SK-N-SH treated with all-trans-retinoic acid at 6 μM for 48 hours (cell line): Measurements from ENCODE around the gene AGPAT4.

ENCODE experiments used
- ISL1 ChIP-seq: fragments of 250-450 bp; sonication (Bioruptor Pico); IDR thresholded peaks from 2 replicates; pipeline ENCODE4 v2.1.2; 2022; ENCODE audit warnings: mild to moderate bottlenecking, moderate library complexity
- TCF4 ChIP-seq: fragments of 250-450 bp; sonication (Bioruptor Pico); IDR thresholded peaks from 2 replicates; pipeline ENCODE4 v1.8.0; 2021; ENCODE audit warnings: mild to moderate bottlenecking, moderate library complexity, borderline replicate concordance
- ZNF565 ChIP-seq: fragments of 450-650 bp; formaldehyde crosslinking; conservative IDR thresholded peaks from 2 replicates; pipeline ENCODE4 v1.5.0; 2020; ENCODE audit warnings: low read depth, mild to moderate bottlenecking, moderate library complexity
- TF ChIP-seq, protein P1 (sequence below): fragments of 250-450 bp; sonication (Bioruptor Pico); IDR thresholded peaks from 2 replicates; pipeline ENCODE4 v1.8.0; 2020; ENCODE audit warnings: mild to moderate bottlenecking, moderate library complexity, borderline replicate concordance
- TF ChIP-seq, protein P2 (sequence below): fragments of 250-450 bp; sonication (Bioruptor Pico); IDR thresholded peaks from 2 replicates; pipeline ENCODE4 v1.5.1; 2020; ENCODE audit warnings: low read depth, mild to moderate bottlenecking, moderate library complexity

DNA sequence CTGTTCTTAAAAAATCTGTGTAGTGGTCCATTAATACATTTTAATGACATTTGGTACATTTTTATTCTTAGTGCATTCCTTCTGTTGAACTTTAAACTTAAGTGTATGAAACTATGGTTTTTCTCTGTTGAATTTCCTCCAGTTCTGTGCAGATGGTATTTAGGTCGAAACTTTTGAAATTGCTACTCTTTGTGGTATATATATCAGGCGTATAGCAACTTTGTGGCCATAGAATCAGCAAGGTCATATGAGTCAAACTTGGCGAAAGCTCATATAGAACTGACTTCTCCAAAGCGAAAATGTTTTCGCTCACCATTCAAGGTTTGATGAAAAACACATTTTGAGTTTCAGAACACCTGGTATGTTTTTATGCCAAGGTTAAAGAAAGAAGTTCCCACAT lies 188.6 kb downstream of the AGPAT4 start:
- TF ChIP-seq, protein P1, sequence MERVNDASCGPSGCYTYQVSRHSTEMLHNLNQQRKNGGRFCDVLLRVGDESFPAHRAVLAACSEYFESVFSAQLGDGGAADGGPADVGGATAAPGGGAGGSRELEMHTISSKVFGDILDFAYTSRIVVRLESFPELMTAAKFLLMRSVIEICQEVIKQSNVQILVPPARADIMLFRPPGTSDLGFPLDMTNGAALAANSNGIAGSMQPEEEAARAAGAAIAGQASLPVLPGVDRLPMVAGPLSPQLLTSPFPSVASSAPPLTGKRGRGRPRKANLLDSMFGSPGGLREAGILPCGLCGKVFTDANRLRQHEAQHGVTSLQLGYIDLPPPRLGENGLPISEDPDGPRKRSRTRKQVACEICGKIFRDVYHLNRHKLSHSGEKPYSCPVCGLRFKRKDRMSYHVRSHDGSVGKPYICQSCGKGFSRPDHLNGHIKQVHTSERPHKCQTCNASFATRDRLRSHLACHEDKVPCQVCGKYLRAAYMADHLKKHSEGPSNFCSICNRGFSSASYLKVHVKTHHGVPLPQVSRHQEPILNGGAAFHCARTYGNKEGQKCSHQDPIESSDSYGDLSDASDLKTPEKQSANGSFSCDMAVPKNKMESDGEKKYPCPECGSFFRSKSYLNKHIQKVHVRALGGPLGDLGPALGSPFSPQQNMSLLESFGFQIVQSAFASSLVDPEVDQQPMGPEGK (CRISPR knock-in tag) = no peak
- TF ChIP-seq, protein P2, sequence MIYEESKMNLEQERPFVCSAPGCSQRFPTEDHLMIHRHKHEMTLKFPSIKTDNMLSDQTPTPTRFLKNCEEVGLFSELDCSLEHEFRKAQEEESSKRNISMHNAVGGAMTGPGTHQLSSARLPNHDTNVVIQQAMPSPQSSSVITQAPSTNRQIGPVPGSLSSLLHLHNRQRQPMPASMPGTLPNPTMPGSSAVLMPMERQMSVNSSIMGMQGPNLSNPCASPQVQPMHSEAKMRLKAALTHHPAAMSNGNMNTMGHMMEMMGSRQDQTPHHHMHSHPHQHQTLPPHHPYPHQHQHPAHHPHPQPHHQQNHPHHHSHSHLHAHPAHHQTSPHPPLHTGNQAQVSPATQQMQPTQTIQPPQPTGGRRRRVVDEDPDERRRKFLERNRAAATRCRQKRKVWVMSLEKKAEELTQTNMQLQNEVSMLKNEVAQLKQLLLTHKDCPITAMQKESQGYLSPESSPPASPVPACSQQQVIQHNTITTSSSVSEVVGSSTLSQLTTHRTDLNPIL (CRISPR knock-in tag) = no peak
- TF ChIP-seq TCF4 (CRISPR knock-in tag) (no peak), ZNF565 (no peak), ISL1 (CRISPR knock-in tag) (no peak)
